Esophagus muscularis mucosa (tissue), 4 donors: ENCODE results near the gene MGAT4B. TPM values are rescaled to one million over a fixed set of nuclear protein-coding genes. Genes with fewer than 3 reads are reported as not detected.

Source experiments
- DNase-seq: peaks from one replicate; pipeline ENCODE4 v3.0.0-alpha.2; 2017; ENCODE audit errors: extremely low spot score
- H3K27ac ChIP-seq, 4 donors: fragments of 200-600 bp; sonication (generic); replicated peaks in 1 of 4; 1 replicate in 3 of 4; 2 replicates in 1 of 4; pipeline ENCODE4 v1.5.1; 2016 to 2019; ENCODE audit warnings: mild to moderate bottlenecking in 1 of 4
- H3K27me3 ChIP-seq, 4 donors: fragments of 200-600 bp; sonication (generic); one replicate each; pipeline versions ENCODE4 v1.5.1 to v1.6.0; 2016 to 2019
- H3K36me3 ChIP-seq, 4 donors: fragments of 200-600 bp; sonication (generic); one replicate each; pipeline ENCODE4 v1.5.1; 2016 to 2019
- H3K4me1 ChIP-seq, 4 donors: fragments of 200-600 bp; sonication (generic); one replicate each; pipeline ENCODE4 v1.5.1; 2016 to 2019
- H3K4me3 ChIP-seq, 4 donors: fragments of 200-600 bp; sonication (generic); 1 replicate in 2 of 4; 2 replicates in 2 of 4; pipeline ENCODE4 v1.5.1; 2016 to 2019; ENCODE audit warnings: mild to moderate bottlenecking in 4 of 4, moderate library complexity in 1 of 4
- H3K9me3 ChIP-seq, 4 donors: fragments of 200-600 bp; sonication (generic); 1 replicate in 3 of 4; 2 replicates in 1 of 4; pipeline ENCODE4 v1.5.1; 2016 to 2019
- EP300 ChIP-seq: sonication (generic); formaldehyde crosslinking; IDR thresholded peaks from one replicate; pipeline ENCODE4 v1.6.1; 2017; ENCODE audit warnings: antibody characterized with exemption
- POLR2A ChIP-seq: fragments of 450-650 bp; IDR thresholded peaks from one replicate; pipeline ENCODE4 v1.6.1; 2017; ENCODE audit warnings: antibody characterized with exemption, moderate library complexity, mild to moderate bottlenecking, low read depth
- POLR2AphosphoS5 ChIP-seq, 2 donors: sonication (generic); formaldehyde crosslinking; IDR thresholded peaks; one replicate each; pipeline ENCODE4 v1.6.1; 2017; ENCODE audit warnings: antibody characterized with exemption in 2 of 2
- WGBS: methylation state at CpG from one replicate; pipeline ENCODE4 v1.1.5; 2018; 5-methylcytosine and 5-hydroxymethylcytosine counted together
- intact Hi-C: fragments of 100-400 bp; cut with DNase I; formaldehyde crosslinking; loops from one replicate; pipeline ENCODE4 v1.15.1; 2023
- total RNA-seq, 4 donors: library from RNA; depleted of rRNA; stranded (reverse); fragments of >200 nt; gene quantifications; one replicate each; pipeline versions ENCODE4 v1.1.0 to v1.2.1, GENCODE V29; 2016
- TF ChIP-seq, protein P1 (sequence below), 3 experiments: fragments of 200-600 bp in 2 of 3; fragments of 450-650 bp in 1 of 3; sonication (generic) in 2 of 3; IDR thresholded peaks; one replicate each; pipeline ENCODE4 v1.5.1; 2017 to 2019; ENCODE audit warnings: antibody characterized with exemption in 3 of 3, mild to moderate bottlenecking in 2 of 3, moderate library complexity in 1 of 3

The MGAT4B gene
- total RNA-seq, 4 donors from 2014 or later: 47.1 to 70.6 (median 59.2) TPM

DNA sequence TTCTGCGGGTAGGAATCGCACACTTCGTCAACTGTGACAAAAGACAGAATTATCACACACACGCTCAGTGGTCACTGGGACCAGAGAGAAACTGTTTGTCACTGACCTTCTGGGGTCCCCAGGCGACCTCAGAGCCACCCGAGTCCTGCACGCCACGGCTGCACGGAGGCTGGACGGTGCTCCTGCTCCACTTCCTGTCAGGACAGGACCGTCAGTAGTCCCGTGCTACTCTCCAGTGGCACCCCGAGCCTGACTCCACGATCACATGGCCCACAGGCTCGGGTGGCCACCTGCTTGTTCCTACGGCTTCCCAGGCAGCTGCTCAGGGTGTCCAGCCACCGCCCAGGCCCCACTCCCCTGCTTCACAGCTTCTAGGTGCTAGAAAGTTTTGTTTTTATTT is 34.1 kb upstream of the MGAT4B start:
- H3K9me3 ChIP-seq: peaks cover 0 to 9% (median 0%) of the 10 kb centered on the region in 4 donors
- no peaks in the 10 kb centered on the region for H3K27me3 ChIP-seq
- WGBS: 94% methylated on average over 10 of the region's 17 CpGs
- H3K4me1 ChIP-seq: peaks cover 6 to 12% (median 11%) of the 10 kb centered on the region in 4 donors
- no peak for TF ChIP-seq POLR2A
- TF ChIP-seq, protein P1, sequence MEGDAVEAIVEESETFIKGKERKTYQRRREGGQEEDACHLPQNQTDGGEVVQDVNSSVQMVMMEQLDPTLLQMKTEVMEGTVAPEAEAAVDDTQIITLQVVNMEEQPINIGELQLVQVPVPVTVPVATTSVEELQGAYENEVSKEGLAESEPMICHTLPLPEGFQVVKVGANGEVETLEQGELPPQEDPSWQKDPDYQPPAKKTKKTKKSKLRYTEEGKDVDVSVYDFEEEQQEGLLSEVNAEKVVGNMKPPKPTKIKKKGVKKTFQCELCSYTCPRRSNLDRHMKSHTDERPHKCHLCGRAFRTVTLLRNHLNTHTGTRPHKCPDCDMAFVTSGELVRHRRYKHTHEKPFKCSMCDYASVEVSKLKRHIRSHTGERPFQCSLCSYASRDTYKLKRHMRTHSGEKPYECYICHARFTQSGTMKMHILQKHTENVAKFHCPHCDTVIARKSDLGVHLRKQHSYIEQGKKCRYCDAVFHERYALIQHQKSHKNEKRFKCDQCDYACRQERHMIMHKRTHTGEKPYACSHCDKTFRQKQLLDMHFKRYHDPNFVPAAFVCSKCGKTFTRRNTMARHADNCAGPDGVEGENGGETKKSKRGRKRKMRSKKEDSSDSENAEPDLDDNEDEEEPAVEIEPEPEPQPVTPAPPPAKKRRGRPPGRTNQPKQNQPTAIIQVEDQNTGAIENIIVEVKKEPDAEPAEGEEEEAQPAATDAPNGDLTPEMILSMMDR (IDR thresholded peaks at IDR 0.05): no peak
- no peak for TF ChIP-seq EP300
- TF ChIP-seq POLR2AphosphoS5 (IDR thresholded peaks at IDR 0.05): no peak
- no peak overlapping the region for H3K27ac ChIP-seq
- intact Hi-C loops: no loop called here
- no peak overlapping the region for H3K4me3 ChIP-seq
- DNase-seq: no peak
- H3K36me3 ChIP-seq: peaks cover 46 to 92% (median 71%) of the 10 kb centered on the region in 4 donors

DNA sequence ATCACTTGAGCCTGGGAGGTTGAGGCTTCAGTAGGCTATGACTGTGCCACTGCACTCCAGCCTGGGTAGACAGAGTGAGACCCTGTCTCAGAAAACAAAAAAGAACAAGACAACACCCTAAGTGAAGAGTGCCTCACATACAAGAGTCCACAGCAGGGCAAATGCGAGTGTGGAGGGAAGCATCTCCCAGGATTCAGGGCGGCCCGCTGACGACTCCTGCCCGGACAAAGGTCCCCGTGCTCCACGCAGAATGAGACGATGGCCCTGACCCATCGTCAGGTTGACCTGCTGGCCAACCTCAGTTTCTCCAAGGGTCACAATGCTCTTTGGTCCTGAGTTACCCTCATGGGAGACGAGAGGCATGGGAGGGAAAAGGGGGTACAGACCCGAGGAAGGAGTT is 33.7 kb upstream of the MGAT4B start:
- Histone ChIP-seq H3K9me3 (peaks cover 0 to 8% (median 0%) of the 10 kb centered on the region in 4 donors), H3K27ac (no peak overlapping the region), H3K4me3 (no peak overlapping the region), H3K4me1 (peaks cover 6 to 14% (median 11%) of the 10 kb centered on the region in 4 donors), H3K27me3 (no peaks in the 10 kb centered on the region), H3K36me3 (peaks cover 41 to 92% (median 71%) of the 10 kb centered on the region in 4 donors)
- WGBS: 90% methylated on average over 11 of the region's 11 CpGs
- no peak for DNase-seq
- TF ChIP-seq EP300 (no peak), POLR2A (no peak), POLR2AphosphoS5 (IDR thresholded peaks at IDR 0.05) (no peak)
- TF ChIP-seq, protein P1 (IDR thresholded peaks at IDR 0.05): no peak
- intact Hi-C loops: no loop called here

DNA sequence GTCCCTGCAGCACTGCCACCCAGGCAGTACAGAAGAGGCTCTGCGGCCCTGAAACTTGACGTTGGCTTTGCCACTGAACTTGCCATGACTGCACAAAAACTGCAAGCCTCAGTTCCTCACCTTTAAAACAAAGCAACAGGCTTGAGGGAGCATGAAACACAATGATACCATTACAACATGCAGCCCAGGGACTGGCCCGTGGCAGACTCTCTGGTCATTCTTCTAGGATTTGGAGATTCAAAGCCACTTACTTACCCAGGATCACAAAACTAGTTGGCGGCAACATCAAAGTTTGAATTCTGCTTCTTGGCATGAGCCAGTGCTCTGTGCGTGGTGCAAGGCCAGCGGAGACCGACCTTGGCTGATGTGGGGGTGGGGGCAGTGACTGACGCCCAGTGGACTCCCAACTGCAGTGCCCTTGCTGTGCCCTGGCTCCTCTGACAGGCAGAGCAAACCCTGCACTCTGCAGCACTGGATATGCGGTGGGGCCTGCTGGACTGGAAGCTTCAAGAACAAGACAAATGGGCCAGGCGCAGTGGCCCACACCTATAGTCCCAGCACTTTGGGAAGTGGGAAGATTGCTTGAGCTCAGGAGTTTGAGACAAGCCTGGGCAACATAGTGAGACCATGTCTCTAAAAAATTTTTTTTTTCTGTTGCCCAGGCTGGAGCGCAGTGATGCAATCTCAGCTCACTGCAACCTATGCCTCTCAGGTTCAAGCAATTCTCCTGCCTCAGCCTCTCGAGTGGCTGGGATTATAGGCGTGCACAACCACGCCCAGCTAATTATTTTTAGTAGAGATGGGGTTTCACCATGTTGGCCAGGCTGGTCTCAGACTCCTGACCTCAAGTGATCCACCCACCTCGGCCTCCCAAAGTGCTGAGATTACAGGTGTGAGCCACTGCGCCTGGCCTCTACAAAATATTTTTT is 32.9 kb upstream of the MGAT4B start:
- H3K4me1 ChIP-seq: peaks cover 6 to 14% (median 11%) of the 10 kb centered on the region in 4 donors
- intact Hi-C loops: no loop called here
- H3K27me3 ChIP-seq: no peaks in the 10 kb centered on the region
- no peak for DNase-seq
- H3K27ac ChIP-seq: no peak overlapping the region
- H3K36me3 ChIP-seq: peaks cover 45 to 95% (median 75%) of the 10 kb centered on the region in 4 donors
- no peak for TF ChIP-seq POLR2A
- no peak for TF ChIP-seq EP300
- TF ChIP-seq POLR2AphosphoS5 (IDR thresholded peaks at IDR 0.05): peak in 1 of 2 donors; percentile 52
- TF ChIP-seq, protein P1 (IDR thresholded peaks at IDR 0.05): no peak
- peaks cover 0 to 1% (median 0%) of the 10 kb centered on the region in 4 donors for H3K9me3 ChIP-seq
- no peak overlapping the region for H3K4me3 ChIP-seq
- WGBS: 86% methylated on average over 8 of the region's 16 CpGs

GRCh38 chr5:179837076-179838011 is 30.7 kb upstream of the MGAT4B start:
- Histone ChIP-seq H3K36me3 (peaks cover 63 to 95% (median 88%) of the 10 kb centered on the region in 4 donors), H3K27me3 (no peaks in the 10 kb centered on the region), H3K4me3 (no peak overlapping the region), H3K9me3 (no peaks in the 10 kb centered on the region), H3K4me1 (peaks cover 6 to 24% (median 13%) of the 10 kb centered on the region in 4 donors), H3K27ac (peak overlapping the region; percentile 23 to 55 (median 33))
- DNase-seq: no peak
- WGBS: 83% methylated on average over 10 of the region's 15 CpGs
- TF ChIP-seq POLR2A (no peak), POLR2AphosphoS5 (IDR thresholded peaks at IDR 0.05) (peak in 1 of 2 donors; percentile 28)
- intact Hi-C loops: no loop called here
